ENCODE data around the gene PEF1.

DNA sequence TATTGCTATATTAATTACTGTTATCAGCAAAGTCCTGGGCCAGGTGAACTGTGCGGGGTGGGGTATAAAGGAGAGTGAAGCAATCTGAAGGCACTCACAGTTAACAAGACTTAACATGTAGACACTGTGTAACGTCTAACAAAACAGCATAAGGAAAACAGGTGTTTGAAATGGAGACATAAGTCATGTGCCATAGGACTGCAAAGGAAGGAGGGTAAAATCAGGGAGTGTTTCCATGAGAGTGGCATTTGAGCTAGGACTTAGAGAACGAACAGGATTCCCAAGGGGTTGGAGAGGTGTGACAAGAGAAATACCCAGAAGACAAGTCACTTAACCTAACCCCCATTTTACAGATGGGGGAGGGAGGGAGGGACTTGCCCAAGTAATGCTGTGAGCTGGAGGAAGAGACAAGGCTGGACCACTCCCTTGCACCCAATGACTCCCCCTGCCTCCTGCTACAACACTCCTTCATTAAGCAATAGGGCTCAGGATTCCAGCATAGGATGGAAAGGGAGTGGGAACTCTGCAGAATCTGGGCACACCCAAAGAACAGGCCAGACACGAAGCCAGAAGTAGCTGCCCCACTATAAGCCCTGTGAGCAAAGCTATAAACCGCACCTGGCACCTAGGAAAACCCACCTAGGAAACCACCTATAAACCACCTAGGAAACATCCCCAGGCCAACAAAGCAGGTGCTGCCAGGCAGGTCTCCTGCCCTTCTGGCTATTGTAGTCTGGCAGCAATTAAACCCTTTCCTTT is 6.6 kb downstream of the PEF1 start:
- TF ChIP-seq, protein P1, sequence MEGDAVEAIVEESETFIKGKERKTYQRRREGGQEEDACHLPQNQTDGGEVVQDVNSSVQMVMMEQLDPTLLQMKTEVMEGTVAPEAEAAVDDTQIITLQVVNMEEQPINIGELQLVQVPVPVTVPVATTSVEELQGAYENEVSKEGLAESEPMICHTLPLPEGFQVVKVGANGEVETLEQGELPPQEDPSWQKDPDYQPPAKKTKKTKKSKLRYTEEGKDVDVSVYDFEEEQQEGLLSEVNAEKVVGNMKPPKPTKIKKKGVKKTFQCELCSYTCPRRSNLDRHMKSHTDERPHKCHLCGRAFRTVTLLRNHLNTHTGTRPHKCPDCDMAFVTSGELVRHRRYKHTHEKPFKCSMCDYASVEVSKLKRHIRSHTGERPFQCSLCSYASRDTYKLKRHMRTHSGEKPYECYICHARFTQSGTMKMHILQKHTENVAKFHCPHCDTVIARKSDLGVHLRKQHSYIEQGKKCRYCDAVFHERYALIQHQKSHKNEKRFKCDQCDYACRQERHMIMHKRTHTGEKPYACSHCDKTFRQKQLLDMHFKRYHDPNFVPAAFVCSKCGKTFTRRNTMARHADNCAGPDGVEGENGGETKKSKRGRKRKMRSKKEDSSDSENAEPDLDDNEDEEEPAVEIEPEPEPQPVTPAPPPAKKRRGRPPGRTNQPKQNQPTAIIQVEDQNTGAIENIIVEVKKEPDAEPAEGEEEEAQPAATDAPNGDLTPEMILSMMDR (IDR thresholded peaks at IDR 0.05): no peak
- TF ChIP-seq POLR2AphosphoS5 (IDR thresholded peaks at IDR 0.05) (peak in 1 of 3 donors; percentile 7), POLR2A (IDR thresholded peaks at IDR 0.05) (no peak)

Data from suprapubic skin (tissue), 4 donors.